Measurements from ENCODE around the gene SKI. TPM values are rescaled to one million over a fixed set of nuclear protein-coding genes. Genes with fewer than 3 reads are reported as not detected.

SKI gene
- total and polyA plus RNA-seq, 2 donors (not counting 1 experiment from before 2014, with no cell fraction given) = 11.6 to 21.8 TPM

DNA sequence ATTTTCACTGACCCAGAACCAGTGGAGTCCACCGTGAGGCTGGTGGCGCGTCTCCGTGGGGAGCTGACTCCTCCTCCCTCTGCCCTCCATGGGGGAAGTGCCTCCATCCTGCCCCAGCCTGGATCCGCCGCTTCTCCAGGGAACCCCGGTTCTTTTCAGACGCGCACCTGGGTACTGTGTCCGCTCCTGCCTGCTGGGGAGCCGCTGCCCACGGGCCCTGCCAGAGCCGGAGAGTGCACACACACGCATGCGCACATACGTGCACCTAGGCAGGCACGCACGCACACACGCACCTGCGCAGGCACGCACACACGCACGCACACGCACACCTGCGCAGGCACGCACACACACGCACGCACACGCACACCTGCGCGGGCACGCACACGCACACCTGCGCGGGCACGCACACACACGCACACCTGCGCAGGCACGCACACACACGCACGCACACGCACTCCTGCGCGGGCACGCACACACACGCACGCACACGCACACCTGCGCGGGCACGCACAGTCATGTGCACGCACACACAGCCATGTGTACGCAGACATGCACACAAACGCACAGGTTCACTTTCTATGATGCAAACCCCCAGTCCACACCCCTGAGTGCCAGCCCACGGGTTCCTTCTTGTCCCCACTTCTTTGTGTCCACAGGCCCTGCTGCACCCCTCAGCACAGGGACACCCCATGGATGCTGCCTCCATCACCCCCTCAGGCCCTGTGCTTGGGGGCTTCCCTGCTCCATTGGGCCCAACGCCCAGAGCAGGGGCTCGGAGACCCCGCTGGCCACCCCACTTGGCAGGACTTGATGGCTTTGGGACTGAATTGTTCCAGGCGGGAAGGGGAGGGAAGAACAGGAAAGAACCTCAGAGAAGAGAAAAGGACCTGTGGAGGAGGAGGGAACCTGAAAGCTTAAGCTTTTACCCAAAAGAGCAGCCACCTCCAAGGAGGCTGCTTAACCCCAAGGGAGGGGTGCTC is 120.5 kb downstream of the SKI start:
- no peak overlapping the region for H2AFZ ChIP-seq (ENCODE audit: low read length)
- H3K4me2 ChIP-seq (ENCODE audit: extremely low read depth, insufficient read depth, low read length) = no peak overlapping the region
- no peaks in the 10 kb centered on the region for H4K20me1 ChIP-seq (ENCODE audit: control insufficient read depth, extremely low read depth, insufficient read depth, low read length)
- TF ChIP-seq EZH2 (IDR thresholded peaks at IDR 0.05; ENCODE audit: low read length, missing control alignments) = no peak
- TF ChIP-seq, protein P1, sequence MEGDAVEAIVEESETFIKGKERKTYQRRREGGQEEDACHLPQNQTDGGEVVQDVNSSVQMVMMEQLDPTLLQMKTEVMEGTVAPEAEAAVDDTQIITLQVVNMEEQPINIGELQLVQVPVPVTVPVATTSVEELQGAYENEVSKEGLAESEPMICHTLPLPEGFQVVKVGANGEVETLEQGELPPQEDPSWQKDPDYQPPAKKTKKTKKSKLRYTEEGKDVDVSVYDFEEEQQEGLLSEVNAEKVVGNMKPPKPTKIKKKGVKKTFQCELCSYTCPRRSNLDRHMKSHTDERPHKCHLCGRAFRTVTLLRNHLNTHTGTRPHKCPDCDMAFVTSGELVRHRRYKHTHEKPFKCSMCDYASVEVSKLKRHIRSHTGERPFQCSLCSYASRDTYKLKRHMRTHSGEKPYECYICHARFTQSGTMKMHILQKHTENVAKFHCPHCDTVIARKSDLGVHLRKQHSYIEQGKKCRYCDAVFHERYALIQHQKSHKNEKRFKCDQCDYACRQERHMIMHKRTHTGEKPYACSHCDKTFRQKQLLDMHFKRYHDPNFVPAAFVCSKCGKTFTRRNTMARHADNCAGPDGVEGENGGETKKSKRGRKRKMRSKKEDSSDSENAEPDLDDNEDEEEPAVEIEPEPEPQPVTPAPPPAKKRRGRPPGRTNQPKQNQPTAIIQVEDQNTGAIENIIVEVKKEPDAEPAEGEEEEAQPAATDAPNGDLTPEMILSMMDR (conservative IDR thresholded peaks at IDR 0.05 in 1 of 2, IDR thresholded peaks at IDR 0.05 in 1 of 2; ENCODE audit: low read depth in 1 of 2, low read length in 2 of 2) = no peak
- DNase-seq (ENCODE audit: low read depth in 2 of 2) = no peak
- no peak overlapping the region for H3K27ac ChIP-seq (ENCODE audit: insufficient read depth, low read length)
- no peaks in the 10 kb centered on the region for H3K9me3 ChIP-seq (ENCODE audit: control insufficient read depth, insufficient read depth, low read depth, low read length)
- no peak overlapping the region for H3K4me3 ChIP-seq (replicated peaks in 1 of 4; ENCODE audit: control extremely low read depth in 1 of 4, insufficient read depth in 1 of 4, low read depth in 3 of 4, low read length in 4 of 4)
- H3K27me3 ChIP-seq (ENCODE audit: control insufficient read depth, insufficient read depth, low read length) = no peaks in the 10 kb centered on the region
- H3K36me3 ChIP-seq (ENCODE audit: control insufficient read depth, insufficient read depth, low read length) = no peaks in the 10 kb centered on the region
- no peaks in the 10 kb centered on the region for H3K79me2 ChIP-seq (ENCODE audit: control insufficient read depth, insufficient read depth, low read length)
- no peak overlapping the region for H3K9ac ChIP-seq (ENCODE audit: insufficient read depth, low read length)
- no peaks in the 10 kb centered on the region for H3K4me1 ChIP-seq (ENCODE audit: control insufficient read depth, extremely low read depth, insufficient read depth, low read length)

- H3K4me3 ChIP-seq (replicated peaks in 1 of 4; ENCODE audit: control extremely low read depth in 1 of 4, insufficient read depth in 1 of 4, low read depth in 3 of 4, low read length in 4 of 4) = no peak overlapping the region
- no peaks in the 10 kb centered on the region for H3K36me3 ChIP-seq (ENCODE audit: control insufficient read depth, insufficient read depth, low read length)
- H3K9me3 ChIP-seq (ENCODE audit: control insufficient read depth, insufficient read depth, low read depth, low read length) = no peaks in the 10 kb centered on the region
- TF ChIP-seq, protein P1 (conservative IDR thresholded peaks at IDR 0.05 in 1 of 2, IDR thresholded peaks at IDR 0.05 in 1 of 2; ENCODE audit: low read depth in 1 of 2, low read length in 2 of 2) = no peak
- TF ChIP-seq EZH2 (IDR thresholded peaks at IDR 0.05; ENCODE audit: low read length, missing control alignments) = no peak
- H2AFZ ChIP-seq (ENCODE audit: low read length) = no peak overlapping the region
- no peak overlapping the region for H3K9ac ChIP-seq (ENCODE audit: insufficient read depth, low read length)
- H4K20me1 ChIP-seq (ENCODE audit: control insufficient read depth, extremely low read depth, insufficient read depth, low read length) = no peaks in the 10 kb centered on the region
- H3K4me1 ChIP-seq (ENCODE audit: control insufficient read depth, extremely low read depth, insufficient read depth, low read length) = no peaks in the 10 kb centered on the region
- no peaks in the 10 kb centered on the region for H3K79me2 ChIP-seq (ENCODE audit: control insufficient read depth, insufficient read depth, low read length)
- no peak for DNase-seq (ENCODE audit: low read depth in 2 of 2)
- H3K27ac ChIP-seq (ENCODE audit: insufficient read depth, low read length) = no peak overlapping the region
- no peak overlapping the region for H3K4me2 ChIP-seq (ENCODE audit: extremely low read depth, insufficient read depth, low read length)
- no peaks in the 10 kb centered on the region for H3K27me3 ChIP-seq (ENCODE audit: control insufficient read depth, insufficient read depth, low read length)
Observed at GRCh38 chr1:2349806-2350205, 121.7 kb downstream of the SKI start.

DNA sequence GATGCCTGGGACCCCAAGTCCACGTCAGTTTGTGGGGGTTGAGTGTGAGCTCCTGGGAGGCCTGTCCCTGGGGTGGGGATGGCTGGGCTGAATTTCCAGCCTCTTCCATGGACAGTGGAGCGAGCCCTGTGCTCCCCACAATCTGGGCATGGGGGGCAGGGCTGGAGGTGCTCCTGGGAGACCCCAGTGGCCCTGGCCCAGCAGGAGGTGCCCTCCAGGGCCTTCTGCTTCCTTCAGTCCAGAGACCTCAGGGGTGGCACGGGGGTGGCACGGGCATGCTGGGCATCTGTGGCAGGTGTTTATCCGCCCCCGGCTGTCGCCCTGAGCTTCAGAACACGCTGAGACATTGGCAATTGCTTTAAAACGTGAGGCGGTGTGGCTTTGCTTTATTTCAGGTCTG is 122.4 kb downstream of the SKI start:
- DNase-seq (ENCODE audit: low read depth in 2 of 2) = no peak
- Histone ChIP-seq H3K79me2 (ENCODE audit: control insufficient read depth, insufficient read depth, low read length) (no peaks in the 10 kb centered on the region), H4K20me1 (ENCODE audit: control insufficient read depth, extremely low read depth, insufficient read depth, low read length) (no peaks in the 10 kb centered on the region), H3K4me1 (ENCODE audit: control insufficient read depth, extremely low read depth, insufficient read depth, low read length) (no peaks in the 10 kb centered on the region), H3K4me2 (ENCODE audit: extremely low read depth, insufficient read depth, low read length) (no peak overlapping the region), H2AFZ (ENCODE audit: low read length) (no peak overlapping the region), H3K4me3 (replicated peaks in 1 of 4; ENCODE audit: control extremely low read depth in 1 of 4, insufficient read depth in 1 of 4, low read depth in 3 of 4, low read length in 4 of 4) (no peak overlapping the region), H3K27ac (ENCODE audit: insufficient read depth, low read length) (no peak overlapping the region), H3K9me3 (ENCODE audit: control insufficient read depth, insufficient read depth, low read depth, low read length) (no peaks in the 10 kb centered on the region), H3K36me3 (ENCODE audit: control insufficient read depth, insufficient read depth, low read length) (no peaks in the 10 kb centered on the region), H3K27me3 (ENCODE audit: control insufficient read depth, insufficient read depth, low read length) (no peaks in the 10 kb centered on the region), H3K9ac (ENCODE audit: insufficient read depth, low read length) (no peak overlapping the region)
- no peak for TF ChIP-seq EZH2 (IDR thresholded peaks at IDR 0.05; ENCODE audit: low read length, missing control alignments)
- TF ChIP-seq, protein P1 (conservative IDR thresholded peaks at IDR 0.05 in 1 of 2, IDR thresholded peaks at IDR 0.05 in 1 of 2; ENCODE audit: low read depth in 1 of 2, low read length in 2 of 2) = no peak
